ENCODE measurements around the gene MRPS18A.
"Not testable (repeated sequence)": the region's sequence is repeated elsewhere in the genome, so short reads cannot be mapped to it uniquely, and the experiment has no call there.

The MRPS18A gene

GRCh38 chr6:43717389-43717788 is 29.8 kb upstream of the MRPS18A start:
- no peak for DNase-seq (ENCODE audit: low read depth in 2 of 2)

- DNase-seq (ENCODE audit: low read depth in 2 of 2): no peak
Measured at GRCh38 chr6:43716099-43716498, 28.5 kb upstream of the MRPS18A start.

- no peak for DNase-seq (ENCODE audit: low read depth in 2 of 2)
Measured at GRCh38 chr6:43715056-43715788, 27.6 kb upstream of the MRPS18A start.

- DNase-seq (ENCODE audit: low read depth in 2 of 2): peak; percentile 68 to 76
Measured at GRCh38 chr6:43714311-43715055, 26.9 kb upstream of the MRPS18A start.

- no peak for DNase-seq (ENCODE audit: low read depth in 2 of 2)
Measured at GRCh38 chr6:43713643-43714310, 26.2 kb upstream of the MRPS18A start.

- DNase-seq (ENCODE audit: low read depth in 2 of 2): no peak
Measured at GRCh38 chr6:43712579-43712978, 25.0 kb upstream of the MRPS18A start.

GRCh38 chr6:43710576-43710975 is 23.0 kb upstream of the MRPS18A start:
- DNase-seq (ENCODE audit: low read depth in 2 of 2): no peak

- DNase-seq (ENCODE audit: low read depth in 2 of 2): no peak
Measured at GRCh38 chr6:43709654-43710303, 22.2 kb upstream of the MRPS18A start.

- DNase-seq (ENCODE audit: low read depth in 2 of 2): no peak
Measured at GRCh38 chr6:43708860-43709653, 21.5 kb upstream of the MRPS18A start.

- no peak for DNase-seq (ENCODE audit: low read depth in 2 of 2)
Measured at GRCh38 chr6:43707767-43708166, 20.2 kb upstream of the MRPS18A start.

GRCh38 chr6:43707269-43707668 is 19.7 kb upstream of the MRPS18A start:
- no peak for DNase-seq (ENCODE audit: low read depth in 2 of 2)

- DNase-seq (ENCODE audit: low read depth in 2 of 2): no peak
Measured at GRCh38 chr6:43706788-43707187, 19.2 kb upstream of the MRPS18A start.

GRCh38 chr6:43705996-43706395 is 18.4 kb upstream of the MRPS18A start:
- no peak for DNase-seq (ENCODE audit: low read depth in 2 of 2)

- no peak for DNase-seq (ENCODE audit: low read depth in 2 of 2)
Measured at GRCh38 chr6:43703512-43704429, 16.2 kb upstream of the MRPS18A start.

GRCh38 chr6:43702534-43703440 is 15.2 kb upstream of the MRPS18A start:
- DNase-seq (ENCODE audit: low read depth in 2 of 2): peak; percentile 70 to 76

GRCh38 chr6:43702171-43702533 is 14.6 kb upstream of the MRPS18A start:
- DNase-seq (ENCODE audit: low read depth in 2 of 2): no peak

GRCh38 chr6:43700939-43701560 is 13.5 kb upstream of the MRPS18A start:
- not testable (repeated sequence) for DNase-seq (ENCODE audit: low read depth in 2 of 2)

GRCh38 chr6:43699564-43700186 is 12.1 kb upstream of the MRPS18A start:
- DNase-seq (ENCODE audit: low read depth in 2 of 2): no peak

Measured in fibroblast of skin of left biceps (primary cell).